ENCODE data around the gene KLHL35.
A peak's percentile ranks its signal among the peaks of the same experiment; 100 is the strongest.
"Not testable (repeated sequence)": the region's sequence is repeated elsewhere in the genome, so short reads cannot be mapped to it uniquely, and the experiment has no call there.

KLHL35 gene

GRCh38 chr11:75388386-75389275, 44.4 kb downstream of the KLHL35 start:
- peak; percentile 44 for DNase-seq (ENCODE audit: low read depth)

- no peak for DNase-seq (ENCODE audit: low read depth)
Measured at GRCh38 chr11:75387736-75388294, 45.2 kb downstream of the KLHL35 start.

GRCh38 chr11:75386942-75387630, 45.9 kb downstream of the KLHL35 start:
- no peak for DNase-seq (ENCODE audit: low read depth)

- peak; percentile 63 for DNase-seq (ENCODE audit: low read depth)
Measured at GRCh38 chr11:75384438-75385080, 48.4 kb downstream of the KLHL35 start.

- DNase-seq (ENCODE audit: low read depth): no peak
Measured at GRCh38 chr11:75383246-75383645, 49.8 kb downstream of the KLHL35 start.

GRCh38 chr11:75380716-75381420, 52.1 kb downstream of the KLHL35 start:
- DNase-seq (ENCODE audit: low read depth): no peak

- no peak for DNase-seq (ENCODE audit: low read depth)
Measured at GRCh38 chr11:75380245-75380644, 52.8 kb downstream of the KLHL35 start.

- DNase-seq (ENCODE audit: low read depth): not testable (repeated sequence)
Measured at GRCh38 chr11:75378776-75379175, 54.2 kb downstream of the KLHL35 start.

GRCh38 chr11:75376175-75376574, 56.8 kb downstream of the KLHL35 start:
- no peak for DNase-seq (ENCODE audit: low read depth)

GRCh38 chr11:75375626-75376025, 57.4 kb downstream of the KLHL35 start:
- no peak for DNase-seq (ENCODE audit: low read depth)

- no peak for DNase-seq (ENCODE audit: low read depth)
Measured at GRCh38 chr11:75374646-75375045, 58.4 kb downstream of the KLHL35 start.

GRCh38 chr11:75373201-75373600, 59.8 kb downstream of the KLHL35 start:
- DNase-seq (ENCODE audit: low read depth): no peak

Data from activated gamma-delta T cell treated with anti-CD3 and anti-CD28 coated beads, Interleukin-2, amount 50 U/mL, for 16 hours (primary cell).